HG03095 (cell line): ENCODE data around the gene LRRC56.

ENCODE experiments used
- ATAC-seq: cut with Tn5 transposase; IDR thresholded peaks from one replicate; pipeline ENCODE4 v1.9.1; 2021; ENCODE audit warnings: moderate library complexity; ENCODE audit not compliant: unreplicated experiment

LRRC56 gene

DNA sequence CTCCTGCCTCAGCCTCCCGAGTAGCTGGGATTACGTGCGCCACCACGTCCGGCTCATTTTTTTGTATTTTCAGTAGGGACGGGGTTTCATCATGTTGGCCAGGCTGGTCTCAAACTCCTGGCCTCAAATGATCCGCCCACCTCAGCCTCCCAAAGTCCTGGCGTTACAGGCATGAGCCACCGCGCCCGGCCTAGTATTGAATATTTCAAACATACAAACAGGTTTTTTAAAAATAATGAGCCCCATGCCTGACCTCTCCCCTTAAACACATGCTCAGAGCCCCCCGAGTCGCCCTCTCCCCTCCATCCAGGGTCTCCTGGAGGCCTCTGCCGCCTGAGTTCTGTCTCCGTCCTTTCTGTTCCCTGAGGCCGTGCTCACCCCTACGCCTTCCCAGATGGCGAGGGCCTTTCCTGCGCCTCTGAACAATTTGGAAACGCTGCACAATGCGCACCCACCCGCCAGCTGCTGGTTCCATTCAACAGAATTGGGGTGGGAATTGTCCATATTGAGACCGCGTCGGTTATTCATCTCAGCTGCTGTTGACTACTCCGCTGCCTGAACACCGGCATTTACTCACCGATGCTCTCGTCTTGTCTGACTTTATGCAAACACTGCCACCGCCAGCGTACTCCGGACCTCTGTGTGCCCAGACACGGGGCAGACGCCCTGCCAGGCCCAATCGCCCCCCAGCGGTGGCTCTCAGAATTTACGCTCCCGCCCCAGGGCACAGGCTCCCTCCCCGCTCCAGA is 16.7 kb upstream of the LRRC56 start:
- ATAC-seq: no peak

DNA sequence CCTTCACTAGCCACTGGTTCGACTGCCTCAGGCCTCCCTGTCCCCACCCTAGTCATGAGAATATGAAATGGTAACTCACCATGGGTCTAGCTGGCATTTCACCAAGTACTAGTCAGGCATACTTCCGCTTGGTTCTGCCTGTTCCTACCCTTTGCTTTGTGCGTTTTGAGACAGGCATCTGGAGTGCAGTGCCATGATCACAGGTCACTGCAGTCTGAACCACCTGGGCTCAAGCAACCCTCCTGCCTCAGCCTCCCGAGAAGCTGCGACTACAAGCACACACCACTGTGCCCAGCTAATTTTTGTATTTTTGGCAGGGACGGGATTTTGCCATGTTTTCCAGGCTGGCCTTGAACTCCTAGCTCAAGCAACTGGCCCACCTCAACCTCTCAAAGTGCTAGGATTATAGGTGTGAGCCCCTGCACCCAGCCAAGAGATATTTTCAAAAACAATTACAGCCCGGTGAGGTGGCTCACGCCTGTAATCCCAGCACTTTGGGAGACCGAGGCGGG is 16.1 kb upstream of the LRRC56 start:
- no peak for ATAC-seq

DNA sequence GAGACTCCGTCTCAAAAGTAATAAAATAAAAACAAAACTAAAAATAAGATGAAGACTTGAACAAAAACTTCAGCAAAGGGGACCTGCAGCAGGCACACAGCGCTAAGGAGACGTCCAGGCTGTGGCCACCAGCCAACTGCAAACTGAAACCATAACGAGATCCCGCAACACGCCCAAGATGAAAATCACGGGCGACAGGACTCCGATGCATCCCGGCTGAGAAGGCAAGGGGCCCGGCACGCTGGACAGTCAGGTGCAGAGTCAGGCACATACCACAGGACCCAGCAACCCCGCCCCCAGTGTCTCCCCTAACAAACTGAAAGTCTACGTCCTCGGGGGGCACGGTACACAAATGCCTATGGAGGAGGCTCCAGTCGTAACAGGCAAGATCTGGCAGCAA is 11.1 kb upstream of the LRRC56 start:
- ATAC-seq: no peak

DNA sequence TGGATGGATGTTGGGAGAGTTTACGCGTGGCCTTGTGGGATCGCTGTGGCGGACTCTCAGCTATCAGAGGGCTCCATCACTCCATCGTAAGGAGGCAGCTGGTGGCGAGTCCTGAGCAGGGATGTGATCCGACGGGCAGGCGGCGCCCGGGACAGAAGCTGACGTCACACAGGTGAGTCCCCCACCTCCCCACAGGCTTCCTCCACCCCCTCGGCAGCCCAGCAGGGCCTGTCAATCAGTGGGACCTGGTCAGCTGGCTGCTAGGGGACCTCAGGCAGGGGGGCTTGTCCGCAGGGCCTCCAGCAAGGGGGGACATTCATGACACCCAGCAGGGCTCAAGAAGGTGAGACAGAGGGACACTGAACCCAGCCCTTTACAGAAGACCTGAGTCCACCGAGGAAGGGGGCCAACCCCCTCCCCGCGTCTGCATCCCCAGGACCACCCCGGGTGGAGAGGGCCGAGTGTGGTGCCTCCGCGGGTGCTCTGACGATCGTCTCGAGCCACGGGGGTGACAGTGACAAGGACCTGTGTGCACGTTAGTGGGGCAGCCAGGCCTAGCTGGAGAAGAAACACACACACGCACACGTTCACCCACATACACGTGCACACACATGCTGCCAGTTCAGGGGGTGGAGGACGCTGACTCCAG is 9.0 kb upstream of the LRRC56 start:
- ATAC-seq: no peak

DNA sequence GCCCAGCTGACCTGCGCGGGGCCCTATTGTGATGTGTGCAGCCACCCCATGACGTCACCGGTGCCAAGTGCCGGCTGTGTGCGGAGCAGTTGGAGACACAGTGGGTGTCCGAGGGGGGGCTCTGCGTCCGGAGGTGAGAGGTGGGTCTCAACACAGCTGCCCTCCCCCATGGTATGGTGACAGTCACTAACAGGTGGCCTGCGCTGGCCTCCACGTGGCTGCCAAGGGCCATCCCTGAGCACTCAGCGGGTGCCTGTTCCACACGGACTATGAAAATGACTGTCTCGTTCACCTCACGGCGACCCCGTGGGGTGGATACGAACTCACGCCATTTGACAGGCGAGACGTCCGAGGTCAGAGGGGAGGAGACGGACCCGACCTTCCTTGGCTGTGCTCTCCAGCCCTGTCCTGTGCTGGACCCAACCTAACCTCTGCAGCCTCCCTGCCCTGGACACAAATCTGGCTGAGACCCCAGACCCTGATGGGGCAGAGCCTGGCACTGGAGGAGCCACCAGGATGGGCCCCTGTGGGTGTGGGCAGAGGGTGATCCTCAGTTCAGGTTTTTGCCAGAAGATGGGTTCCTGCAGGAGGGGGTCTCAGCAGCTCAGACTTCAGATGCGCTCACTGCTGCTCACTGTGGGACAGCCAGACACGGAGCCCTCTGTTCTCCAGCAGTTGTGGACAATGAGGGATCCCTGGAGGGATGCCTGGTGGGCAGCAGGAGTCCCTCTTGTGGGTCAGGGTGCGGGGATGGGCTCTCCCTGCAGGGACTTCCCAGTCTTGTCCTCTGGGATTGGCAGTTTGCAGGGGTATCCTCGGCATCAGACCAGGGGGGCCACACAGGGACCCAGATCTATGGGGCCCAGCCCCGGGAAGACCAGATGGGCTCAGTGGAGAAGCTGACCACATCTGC is 8.3 kb upstream of the LRRC56 start:
- no peak for ATAC-seq

DNA sequence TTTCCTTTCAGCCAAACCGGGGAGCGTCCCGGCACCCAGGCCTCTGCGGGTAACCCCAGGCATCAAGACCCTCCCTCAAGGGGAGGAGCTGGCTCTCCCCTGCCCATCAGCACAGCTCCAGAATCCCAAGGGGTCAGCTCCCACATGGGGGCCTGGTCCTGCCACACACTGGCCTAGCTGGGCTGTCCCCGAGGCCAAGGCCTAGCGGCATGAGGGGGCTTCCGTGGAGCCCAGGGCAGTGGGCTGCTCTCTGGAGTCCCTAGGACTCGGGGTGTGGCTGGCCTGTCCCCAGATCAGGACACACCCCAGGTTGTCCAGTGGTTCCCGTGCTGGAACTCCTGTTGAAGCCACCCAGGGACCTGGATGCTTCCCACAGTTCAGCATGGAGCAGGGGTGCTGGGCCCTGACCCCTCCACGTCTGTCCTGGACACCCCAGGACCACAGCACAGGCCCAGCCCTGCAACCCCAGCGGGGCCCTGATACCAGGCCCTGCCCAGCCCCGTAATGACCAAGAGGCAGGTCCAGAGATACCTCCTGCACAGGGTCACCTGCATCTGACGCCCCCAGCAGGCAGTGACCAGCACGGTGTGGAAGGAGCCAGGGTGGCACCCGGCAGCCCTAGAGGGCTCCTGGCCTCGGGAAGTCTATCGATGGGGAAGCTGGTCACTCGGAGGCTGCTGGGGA is 7.5 kb upstream of the LRRC56 start:
- ATAC-seq: no peak

DNA sequence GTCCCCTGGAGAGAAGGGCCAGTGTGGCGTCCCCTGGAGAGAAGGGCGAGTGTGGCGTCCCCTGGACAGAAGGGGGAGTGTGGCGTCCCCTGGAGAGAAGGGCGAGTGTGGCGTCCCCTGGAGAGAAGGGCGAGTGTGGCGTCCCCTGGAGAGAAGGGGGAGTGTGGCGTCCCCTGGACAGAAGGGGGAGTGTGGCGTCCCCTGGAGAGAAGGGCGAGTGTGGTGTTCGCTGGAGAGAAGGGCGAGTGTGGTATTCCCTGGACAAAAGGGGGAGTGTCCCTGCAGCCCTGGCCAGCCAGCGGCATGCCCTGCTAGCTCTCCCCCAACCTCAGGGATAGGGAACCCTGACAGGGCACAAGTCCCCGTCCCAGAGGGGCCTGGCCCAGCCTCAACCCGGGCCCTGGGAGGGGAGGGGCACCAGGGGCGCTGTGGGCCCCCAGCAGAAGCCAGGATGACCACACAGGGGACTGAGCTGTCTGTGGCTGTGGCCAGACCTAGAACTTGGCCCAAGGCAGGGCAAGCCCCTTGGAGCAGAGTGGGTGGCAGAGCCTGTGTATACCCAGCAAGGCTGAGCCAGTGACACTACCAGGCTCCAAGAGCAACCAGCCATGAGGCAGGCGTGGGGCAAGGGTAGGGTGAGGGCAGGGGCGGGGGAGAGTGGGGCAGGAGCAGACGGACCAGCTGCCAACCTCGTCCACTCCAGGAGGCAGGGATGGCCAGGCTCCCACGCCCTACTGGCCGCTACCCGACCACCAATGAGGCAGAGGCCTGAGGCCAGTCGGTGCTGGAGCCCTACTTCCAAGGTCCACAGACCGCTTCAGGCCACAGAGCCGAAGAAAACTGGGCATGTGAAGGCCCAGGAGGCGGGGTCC is 6.1 kb upstream of the LRRC56 start:
- ATAC-seq: no peak

DNA sequence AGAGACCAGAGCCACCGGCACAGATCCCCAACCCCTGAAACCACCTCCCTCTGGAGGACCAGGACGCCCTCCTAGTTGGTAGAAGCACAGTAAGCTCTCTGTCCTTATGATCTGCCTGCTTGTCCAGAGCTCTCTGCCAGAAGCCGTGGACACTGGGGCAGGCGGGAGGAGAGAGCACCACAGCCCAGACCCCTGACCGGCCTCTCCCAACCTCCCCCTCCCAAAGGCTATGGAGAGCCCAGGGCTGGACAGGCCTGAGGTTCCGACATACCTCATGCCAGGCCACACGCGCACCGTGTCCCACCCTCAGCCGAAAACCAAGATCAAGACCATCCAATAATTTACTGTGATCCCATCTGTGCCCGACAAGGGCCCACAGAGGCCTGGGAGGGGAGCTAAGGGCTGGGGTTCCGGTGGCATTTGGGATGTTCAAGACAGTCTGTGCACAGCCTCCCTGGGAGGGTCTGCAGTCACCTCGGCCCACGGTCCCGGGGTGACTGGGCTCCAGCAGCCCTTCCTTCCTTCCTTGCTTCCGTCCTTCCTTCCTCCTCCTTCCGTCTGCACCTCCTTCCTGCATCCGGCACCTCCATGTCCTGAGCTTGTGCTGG is 5.3 kb upstream of the LRRC56 start:
- ATAC-seq: no peak

DNA sequence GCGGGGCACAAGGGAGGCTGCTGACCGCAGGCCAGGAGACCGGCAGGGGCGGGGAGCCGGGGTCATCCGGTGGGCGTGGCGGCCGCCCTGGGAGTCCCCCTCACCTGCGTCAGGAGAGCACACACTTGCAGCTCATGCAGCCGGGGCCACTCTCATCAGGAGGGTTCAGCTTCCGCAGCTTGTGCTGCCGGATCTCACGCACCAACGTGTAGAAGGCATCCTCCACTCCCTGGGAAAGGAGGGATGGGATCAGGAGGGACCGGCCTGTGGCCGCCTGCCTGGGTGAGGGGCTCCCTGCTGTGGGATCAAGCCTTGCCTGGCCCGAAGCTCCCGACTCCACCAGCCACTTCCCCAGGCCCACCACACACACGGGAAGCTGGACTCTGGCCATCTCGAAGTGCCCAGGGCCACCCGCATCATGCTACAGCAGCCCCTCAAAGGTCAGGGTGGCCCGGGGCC is 4.8 kb upstream of the LRRC56 start:
- no peak for ATAC-seq

DNA sequence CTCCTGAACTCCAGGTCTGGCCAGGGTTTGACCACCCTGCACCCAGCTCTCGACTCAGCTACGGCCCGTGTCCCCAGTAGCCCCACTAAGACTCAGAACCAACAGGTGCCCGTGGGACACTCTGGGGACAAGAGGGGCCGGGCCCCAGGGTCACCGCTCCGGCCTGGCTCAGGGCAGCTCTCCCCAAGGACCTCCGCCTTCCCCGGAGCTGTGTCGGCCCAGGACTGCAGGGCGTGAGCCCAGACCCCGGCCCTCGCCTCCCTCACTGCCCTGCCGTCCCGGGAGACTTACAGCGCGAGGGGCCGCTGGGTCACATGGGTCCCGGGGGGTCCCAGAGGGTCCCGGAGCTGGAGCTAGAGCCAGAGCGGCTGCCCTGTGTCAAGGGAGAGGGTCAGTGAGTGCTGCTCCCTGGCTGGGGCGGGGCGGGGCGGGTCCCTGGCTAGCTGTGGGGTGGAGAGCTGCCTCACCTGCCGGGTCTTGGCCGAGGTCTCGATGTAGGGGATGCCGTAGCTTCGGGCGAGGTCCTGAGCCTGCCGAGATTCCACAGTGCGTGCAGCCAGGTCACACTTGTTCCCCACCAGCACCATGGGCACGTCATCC is 4.2 kb upstream of the LRRC56 start:
- no peak for ATAC-seq

DNA sequence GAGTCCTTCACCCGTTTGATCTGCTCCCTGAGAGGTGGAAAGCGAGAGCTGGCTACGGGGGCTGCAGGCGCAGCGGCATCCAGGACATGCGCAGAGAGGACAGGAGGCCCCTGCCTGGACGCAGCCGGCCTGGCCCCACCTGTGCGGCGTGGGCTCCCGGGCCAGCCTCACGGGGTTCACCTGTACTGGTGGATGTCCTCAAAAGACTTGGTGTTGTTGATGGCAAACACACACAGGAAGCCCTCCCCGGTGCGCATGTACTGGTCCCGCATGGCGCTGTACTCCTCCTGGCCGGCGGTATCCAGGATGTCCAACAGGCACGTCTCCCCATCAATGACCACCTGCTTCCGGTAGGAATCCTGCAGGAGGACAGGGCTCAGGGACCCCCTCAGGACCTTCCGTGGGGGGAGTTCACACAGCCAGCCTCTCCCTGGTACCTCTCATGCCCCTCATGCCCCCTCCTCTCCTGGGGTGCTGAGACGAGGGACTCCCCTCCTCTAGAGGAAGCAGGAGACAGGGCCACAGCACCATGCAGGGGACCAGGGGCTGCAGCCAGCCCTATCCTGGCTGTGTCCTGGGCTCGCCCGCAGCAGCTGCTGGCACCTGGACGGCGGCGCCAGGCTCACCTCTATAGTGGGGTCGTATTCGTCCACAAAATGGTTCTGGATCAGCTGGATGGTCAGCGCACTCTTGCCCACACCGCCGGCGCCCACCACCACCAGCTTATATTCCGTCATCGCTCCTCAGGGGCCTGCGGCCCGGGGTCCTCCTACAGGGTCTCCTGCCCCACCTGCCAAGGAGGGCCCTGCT is 3.5 kb upstream of the LRRC56 start:
- ATAC-seq: no peak

DNA sequence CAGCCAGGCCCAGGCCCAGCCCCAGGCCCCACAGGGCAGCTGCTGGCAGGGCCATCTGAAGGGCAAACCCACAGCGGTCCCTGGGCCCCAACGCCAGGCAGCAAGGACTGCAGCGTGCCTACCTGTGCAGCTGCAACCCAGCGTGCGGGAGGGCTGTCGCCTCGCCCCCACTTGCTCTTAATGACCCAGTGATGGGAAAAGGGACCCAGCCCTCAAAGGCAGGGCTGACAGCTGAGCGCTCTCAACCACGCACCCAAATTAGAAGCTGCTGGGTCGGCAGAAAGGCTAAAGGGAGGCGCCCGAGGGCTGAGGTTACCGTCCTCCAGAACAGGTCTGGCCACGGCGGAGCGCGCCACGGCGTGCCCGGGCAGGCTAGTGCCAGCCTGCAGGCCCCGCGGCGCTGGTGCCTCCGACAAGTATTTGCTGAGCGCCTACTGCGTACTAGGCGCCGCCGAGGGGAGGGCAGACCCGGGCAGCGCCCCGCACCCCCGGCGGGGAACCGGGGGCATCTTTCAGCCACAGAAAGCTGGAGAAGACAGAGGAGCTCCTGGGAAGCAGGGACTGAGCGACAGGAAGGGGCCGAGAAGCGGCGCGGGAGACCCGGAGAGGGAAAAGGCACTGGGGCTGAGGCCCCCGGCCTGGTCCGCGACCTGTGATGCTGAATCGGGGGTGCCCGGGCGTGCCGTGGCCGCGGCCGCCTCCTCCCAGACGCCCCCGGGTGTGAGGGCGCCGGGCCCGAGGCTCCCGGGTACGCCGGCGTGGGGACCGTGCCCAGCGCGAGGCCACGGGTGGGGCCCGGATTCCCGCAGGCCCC is 2.7 kb upstream of the LRRC56 start:
- ATAC-seq: no peak

DNA sequence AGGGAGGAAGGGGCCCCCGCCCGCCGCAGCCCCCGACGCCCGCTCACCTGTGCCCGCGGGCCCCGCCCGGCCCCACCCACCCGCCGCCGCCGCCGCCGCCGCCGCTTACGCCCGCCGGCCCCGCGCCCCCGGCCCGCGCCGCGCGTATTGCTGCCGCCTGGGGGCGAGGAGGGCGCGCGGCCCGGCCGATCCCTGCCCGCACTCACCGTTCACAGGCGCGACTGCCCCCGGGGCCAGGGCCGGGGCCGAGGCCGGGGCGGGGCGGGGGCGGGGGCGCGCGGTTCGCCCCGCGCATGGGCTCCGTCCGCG is 2.2 kb upstream of the LRRC56 start:
- peak; percentile 1 for ATAC-seq

DNA sequence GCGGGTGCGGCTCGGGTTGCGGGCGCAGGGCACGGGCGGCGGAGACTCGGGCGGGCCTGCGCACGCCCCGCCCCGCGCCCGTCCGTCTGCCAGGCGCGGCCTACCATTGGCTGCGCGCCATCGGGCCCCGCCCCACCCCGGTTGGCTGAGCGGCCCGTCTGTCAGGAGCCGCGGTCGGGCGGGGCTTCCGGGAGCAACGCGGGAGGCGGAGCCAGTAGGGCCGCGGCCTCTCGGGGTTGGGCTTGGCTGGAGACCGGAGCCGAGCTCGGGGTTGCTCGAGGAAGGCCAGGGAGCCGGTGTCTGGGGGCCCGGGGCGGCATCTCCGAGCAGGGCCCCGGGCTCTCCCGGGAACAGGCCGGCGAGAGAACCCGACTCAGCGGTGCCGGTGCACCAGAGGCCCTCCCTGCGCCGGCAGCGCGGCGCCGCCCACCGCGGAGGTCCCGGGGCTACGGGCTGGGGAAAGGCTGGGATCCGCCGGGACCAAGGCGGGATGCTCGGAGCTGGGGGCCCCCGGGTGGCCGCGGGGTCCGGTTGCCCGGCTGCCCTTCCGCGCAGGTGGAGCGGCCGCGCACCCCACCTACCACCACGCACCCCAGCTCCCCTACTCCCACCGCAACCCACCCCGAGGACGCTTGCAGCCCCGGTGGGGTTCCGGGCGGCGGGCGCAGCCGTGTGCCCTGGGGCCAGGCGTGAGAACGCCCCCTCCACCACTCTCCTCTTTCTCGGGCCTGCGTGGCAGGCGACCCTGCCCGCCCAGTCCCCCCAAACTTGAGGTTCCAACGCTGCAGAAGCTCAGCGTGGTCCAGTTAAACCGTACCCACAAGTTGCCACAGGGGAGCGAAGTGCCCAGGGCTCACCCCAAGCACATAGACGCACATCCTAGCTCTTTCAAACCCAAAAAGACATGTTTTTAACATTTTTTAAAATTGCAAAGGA is 1.5 kb upstream of the LRRC56 start, which contains the start of gene HRAS:
Gene HRAS, minus strand, starts transcription at position 58 of the 936 bp plus-strand sequence.
- peak; percentile 67 for ATAC-seq

DNA sequence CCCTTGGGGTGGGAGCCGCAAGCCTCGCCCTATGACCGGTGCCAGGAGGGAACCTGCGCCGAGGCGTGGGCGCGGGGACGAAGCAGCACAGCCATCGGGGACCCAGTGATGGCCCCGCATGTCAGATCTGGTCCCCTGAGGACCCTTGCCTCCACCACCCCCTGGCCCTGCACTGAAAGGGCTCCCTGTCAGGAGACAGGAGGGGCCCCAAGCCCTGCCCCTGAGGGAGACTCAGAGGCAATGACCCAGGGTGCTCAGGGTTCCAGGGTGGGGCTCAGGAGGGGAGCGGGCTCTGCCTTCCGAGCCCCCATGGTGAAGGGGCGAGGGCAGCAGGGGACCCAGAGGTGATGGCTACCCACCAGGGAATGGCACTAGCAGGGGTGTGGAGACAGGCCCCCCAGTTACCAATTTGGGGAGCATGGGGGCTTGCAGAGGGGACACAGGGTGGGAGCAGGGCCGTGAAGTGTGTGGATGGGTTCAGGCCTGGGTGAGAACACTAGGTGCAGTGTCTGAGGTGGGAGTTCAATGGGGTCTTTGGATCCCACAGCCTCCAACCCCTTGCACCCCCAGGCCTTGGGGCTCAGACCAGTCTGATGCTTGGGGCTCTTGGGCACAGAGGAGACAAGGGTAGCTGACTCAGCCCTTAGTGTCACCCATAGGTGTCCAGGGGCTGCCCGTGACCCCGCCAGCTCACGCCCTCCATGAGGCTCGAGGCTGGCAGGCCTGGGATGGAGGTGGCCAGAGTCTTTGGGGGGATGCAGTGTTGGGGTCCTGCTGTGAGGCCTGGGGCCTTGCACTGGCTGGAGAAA is 499 bp downstream of the LRRC56 start:
- ATAC-seq: no peak
